NCI-H510A (cell line): ENCODE data around the gene DCAF8.

Source experiments
- DNase-seq: peaks from one replicate; lab custom pipeline; 2025; lab: John Stamatoyannopoulos, UW

DCAF8 gene

DNA sequence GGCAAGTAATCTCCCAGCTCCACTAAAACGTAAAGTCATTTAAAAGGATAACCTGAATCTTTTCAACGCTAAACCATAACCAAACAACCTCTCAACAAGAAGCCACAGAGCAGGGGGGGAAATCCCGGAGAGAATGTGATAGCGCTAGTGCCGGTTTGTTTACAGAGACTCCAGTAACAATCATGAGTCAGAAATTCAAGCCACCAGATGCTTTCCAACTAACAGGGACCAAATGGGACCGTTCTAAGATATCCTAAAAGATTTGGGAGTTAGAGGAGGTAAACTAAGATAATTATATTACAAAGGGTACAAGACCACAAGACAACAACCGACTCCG, 825 bp downstream of the DCAF8 start:
- DNase-seq = peak; percentile 43

DNA sequence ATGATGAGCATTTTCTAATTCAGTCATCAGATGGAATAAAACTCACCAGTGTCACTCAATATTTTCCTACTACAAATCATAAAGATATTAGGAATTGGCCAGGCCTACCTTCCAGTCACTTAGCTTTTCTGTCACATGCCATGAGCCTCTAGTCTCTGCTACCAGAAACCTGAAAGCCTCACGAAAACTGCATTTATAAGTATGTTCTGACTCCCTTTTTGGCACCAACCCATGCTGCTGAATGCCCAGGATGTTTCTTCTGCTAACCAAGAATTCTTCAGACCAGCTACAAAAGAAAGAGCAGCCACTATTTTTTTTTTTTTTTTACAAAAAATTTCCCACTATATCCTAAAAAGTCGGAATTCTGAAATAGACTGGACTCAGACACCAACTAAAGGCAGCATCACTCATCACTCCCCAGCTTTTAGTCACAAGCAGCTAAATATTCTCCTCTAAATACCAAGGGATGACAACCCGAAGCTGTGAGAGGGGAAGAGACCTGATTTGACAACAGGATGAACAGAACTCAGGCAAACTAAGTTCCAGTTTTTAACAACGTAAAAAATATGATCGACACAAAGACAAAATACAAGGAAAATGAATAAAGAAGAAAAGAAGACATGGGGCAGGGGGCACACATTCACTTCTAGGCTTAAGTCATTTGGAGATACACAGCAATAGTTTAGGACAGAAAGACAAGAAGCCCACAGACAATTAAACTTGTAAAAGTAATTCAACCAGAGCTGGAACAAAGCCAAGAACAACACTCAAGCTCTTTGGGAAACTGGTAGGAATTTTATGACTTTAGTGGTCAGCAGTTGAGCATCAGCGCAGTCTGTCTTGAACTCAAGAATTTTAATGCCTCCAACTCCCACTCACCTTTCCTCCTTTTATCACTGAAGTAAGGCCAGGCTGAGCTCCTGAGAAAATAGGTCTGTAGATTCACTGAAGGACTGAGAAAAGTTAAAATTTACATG, 1.7 kb downstream of the DCAF8 start:
- peak; percentile 26 for DNase-seq

DNA sequence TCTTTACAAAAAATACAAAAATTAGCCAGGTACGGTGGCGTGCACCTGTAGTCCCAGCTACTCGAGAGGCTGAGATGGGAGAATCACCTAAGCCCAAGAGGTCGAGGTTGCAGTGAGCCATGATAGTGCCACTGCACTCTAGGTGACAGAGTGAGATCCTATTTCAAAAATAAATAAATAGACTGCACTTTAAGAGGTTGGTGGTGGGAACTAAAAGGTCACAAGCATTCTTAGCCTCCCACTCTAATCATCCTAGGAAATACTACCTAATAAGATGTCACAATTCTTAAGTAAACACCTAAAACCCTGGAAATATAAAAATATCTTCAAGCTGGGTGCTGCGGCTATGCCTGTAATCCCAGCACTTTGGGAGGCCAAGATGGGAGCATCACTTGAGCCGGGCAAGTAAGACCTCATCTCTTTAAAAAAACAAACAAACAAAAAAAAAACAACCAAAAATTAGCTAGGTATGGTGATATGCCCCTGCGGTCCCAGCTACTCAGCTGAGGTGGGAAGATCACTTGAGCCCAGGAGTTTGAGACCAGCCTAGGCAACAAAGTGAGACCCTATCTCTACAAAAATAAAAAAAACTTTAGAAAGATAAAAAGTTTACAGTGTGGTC, 4.1 kb downstream of the DCAF8 start:
- DNase-seq = no peak

DNA sequence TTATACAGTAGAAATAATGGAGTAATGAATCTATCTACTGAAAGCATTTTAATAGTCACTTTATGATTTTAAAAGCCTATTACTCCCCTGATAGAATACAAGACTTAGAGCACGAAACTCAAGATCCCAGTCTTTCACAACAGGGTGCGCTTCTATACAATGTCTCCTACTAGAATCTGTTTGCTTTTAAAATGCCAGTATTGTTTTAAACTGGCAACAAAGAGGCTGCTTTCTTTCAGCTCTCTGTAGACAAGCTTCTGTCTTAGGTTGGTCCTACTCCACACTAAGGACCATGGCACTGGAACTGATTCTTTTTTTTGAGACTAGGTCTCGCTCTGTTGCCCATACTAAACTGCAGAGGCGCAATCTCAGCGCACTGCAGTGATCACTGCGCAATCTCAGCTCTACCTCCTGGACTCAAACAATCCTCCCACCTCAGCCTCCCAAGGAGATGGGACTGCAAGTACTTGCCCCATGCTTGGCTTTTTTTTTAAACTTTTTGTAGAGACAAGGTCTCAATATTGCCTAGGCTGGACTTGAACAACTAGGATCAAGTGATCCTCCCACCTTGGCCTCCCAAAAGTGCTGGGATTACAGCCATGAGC, 4.8 kb downstream of the DCAF8 start:
- DNase-seq = no peak

DNA sequence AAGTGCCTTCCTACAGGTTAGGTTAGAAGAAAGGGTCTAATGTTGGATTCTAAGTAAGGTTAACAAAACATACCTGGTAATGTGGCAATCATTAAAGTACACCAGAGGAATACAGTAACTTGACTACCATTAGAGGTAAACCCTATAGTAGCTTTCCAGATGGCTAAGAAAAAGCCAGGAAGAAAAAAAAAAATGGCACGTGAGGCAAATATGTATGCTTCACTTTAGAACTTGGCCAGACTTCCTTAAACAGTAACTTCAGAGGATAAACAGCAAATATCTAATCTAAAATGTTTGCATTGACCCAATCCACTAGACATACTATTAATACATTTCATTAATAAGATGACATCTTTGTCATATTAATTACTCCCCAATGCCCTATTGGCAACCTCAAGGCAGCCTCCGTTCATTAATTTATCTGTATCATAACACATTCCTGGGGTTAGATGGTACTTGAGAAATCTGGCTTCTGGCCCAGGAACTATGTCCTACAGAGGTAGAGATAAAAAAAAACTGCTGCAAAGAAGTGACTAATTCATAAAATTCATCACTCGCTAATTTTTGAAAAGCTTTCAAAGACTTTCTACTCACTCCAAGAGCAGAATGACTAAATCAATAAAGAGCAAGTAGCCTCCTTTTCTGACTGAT, 5.8 kb downstream of the DCAF8 start:
- no peak for DNase-seq

DNA sequence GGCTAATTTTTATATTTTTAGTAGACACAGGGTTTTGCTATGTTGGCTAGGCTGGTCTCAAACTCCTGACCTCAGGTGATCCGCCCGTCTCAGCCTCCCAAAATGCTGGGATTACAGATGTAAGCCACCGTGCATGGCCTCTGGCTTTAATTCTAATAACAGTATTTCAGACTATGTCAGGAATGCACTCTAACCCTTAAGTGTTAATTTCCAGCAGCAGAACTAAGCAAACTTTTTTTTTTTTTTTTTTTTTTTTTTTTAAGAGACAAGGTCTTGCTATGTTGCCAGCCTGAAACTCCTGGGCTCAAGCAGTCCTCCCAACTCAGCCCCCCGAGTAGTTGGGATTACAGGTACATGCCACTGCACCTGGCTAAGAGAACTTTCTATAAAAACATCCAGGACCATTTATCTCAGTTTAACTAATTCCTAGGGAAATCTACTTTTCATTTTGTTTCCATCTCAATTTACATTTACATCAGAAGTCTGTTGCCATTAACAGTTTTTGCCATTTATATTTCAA, 6.5 kb downstream of the DCAF8 start:
- no peak for DNase-seq

DNA sequence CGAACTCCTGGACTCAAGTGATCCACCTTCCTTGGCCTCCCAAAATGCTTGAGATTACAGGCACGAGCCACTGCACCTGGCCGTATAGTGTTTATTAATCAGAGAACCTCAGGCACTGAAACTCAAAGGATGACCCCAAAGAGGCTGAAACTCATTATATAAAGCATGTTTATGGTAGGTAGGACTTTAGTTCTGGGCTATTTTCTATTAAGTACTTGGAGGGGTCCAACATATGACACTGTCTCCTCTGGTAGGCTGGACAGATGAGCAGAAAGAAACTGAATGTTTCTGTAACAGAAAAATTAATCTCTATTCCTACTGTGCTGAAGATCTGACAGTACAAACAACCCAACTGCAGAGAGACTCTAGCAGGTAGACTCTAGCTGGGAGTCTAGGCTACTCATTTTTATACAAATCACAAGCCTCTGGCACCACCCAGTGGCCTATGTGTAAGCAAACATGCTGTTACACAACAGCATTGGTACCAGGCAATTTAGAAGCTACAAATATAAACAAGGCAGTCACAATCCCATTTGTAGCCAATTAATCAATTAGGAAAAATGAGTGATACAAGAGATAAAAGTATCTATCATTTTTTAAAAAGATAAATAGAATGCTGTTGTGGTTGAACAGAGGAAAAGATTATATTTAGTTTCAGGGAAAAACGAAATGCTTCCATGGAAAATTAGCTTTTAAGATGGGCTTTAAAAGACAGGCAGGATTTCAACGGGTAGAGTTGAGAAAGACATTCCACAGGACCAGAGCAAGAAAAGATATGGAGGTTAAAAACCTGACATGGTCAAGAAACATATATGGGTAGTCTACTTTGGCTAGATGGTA, 10.4 kb downstream of the DCAF8 start:
- peak; percentile 43 for DNase-seq

DNA sequence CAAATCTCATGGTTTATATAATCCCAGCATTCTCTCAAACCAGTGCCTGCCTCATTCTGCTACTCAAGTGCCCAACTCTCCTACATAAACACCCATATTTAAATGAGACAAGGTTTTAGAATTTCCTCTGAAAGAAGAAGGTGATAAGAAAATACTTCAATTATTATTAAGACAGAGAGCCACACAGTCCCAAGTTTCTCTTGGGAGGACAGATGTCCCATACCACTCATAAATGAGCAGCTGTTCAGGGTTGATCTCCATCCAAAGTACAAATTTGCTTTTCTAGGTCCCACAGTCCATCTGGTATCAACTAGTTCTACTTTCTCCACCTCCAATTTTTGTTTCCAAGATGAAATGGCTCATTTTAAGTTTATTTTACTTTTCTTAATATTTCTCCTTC, 11.3 kb downstream of the DCAF8 start:
- DNase-seq = no peak

DNA sequence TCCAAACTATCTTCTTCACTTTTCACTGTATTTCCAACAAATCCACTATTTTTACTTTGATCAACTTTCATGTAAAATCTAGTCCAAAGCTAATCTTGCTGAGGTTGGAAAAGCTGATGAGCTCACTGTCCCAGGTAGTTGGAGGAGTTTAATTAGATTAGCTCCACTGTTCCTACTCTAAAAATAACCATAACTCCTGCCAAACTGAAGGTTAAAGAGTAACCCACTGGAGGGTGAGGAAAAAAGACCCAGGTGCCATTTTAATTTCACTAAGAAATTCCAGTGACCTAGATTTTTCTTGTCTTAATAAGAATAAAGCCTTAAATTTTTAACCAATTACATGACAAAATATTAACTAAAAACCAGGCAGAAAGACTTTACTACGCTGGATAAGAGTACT, 15.3 kb downstream of the DCAF8 start:
- no peak for DNase-seq

DNA sequence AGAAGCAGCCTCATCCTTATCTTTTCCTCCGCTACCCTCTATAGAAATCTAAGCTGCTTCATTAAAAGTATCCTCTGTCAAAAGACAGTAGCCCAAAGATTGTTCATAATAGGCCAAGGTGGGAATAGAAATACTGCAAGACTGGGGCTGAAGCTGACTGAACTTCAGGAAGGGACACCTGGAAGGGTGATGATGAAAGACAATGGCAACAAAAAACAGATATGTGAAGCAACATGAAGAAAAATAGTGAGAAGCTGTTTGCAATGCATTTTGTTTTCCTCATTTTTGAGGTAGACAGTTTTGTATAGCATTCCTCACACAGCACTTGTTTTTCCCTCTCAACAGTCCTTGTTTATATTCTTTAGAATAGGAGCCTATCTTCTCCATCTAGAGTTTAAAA, 16.9 kb downstream of the DCAF8 start:
- DNase-seq = no peak

DNA sequence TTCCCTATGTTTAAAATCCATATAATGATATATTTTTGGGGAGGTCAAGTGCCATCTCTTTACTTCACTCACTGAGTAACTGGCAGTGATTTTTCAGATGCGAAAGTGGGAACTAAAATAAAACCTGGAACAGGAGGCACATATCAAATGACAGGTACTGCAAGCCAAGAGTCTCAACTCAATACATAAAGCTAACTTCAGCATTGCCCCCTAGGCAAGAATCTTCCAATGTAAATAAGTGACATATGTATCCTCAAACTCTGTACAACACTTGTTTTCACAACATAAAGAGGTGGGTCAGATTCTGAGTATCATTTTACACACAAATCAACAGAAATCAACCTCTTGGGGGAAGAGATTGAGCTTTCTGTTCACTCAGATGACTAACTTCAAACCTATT, 18.1 kb downstream of the DCAF8 start:
- no peak for DNase-seq

DNA sequence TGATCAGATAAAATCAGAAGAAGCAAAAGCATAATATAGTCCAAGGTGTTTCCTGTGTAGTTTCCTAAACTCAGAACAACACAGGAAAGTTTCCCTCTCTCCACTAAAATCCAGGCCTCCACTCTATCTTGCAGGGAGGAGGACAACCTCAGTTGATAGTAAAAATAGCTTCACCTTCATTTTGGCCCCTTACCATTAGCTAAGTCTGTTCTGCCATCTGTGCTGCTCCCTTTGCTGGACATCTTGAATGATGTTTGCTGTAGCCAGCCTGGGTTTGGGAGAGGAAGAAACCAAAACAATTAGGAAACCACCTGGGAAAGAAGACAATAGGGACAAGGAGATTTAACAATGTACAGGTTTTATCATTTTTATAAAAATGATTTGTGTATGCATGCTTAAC, 18.6 kb downstream of the DCAF8 start:
- DNase-seq = no peak

DNA sequence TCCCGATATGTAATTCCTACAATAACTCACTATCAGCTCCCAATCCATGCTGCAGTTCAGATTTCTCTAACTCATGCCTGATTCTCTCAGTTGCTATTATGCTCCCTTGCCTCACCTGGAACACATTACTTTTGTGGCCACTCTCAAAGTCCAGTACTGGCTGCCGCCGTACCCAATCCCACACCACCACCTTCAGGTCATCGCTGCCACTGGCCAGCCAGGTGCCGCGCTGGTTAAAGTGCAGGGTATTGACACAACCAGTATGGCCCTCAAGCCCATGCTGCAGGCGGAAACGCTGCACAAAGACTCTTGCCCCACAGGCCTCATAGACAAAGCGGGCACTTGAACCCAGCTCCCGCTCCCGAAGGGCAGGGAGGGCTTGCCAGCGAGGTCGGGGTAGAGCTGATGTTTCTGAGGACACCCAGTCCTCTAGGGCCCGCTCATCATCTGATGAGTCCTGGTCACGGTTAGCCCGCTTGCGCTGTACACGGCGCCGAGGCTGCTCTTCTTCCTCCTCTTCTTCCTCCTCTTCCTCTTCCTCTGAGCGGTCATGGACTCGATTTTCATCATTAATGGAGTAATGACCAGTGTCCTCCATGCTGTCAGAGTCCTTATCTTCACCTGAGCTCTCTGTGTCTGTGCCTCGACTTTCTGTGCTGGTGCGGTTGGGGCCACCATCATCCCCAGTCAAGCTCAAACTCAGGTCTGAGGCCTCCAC, 22.6 kb downstream of the DCAF8 start:
- no peak for DNase-seq

DNA sequence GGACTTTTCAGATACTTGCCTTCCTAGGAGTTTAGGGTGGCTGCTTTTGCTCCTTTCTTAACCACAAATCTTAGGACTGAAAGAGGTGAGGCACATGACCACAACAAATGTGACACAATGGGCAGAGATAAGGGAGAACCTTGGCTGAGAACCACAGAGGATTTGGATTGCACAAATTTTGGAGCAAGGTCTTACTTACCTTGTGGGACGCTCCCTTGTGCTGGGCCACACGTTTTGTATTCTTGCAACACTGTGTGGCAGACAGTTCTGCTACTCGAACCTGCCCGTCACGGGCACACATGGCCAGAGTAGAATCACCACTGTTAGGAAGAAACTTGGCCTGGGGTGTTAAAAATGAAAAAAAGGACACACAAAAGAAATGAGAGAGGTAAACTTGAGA, 23.9 kb downstream of the DCAF8 start:
- no peak for DNase-seq

DNA sequence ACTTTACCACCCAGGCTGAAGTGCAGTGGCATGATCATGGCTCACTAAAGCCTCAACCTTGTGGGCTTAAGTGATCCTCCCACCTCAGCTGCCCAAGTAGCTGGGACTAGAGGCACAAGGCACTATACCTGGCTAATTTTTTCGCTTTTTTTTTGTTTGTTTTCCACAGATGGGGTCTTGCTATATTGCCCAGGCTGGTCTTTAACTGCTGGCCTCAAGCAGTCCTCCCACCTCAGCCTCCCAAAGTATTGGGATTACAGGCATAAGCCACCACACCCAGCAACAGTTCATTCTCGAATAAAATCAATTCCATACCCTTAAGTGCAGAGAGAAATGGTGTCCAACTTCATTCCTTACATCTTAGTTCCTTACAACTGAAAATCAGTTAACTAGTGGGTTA, 24.8 kb downstream of the DCAF8 start:
- no peak for DNase-seq

DNA sequence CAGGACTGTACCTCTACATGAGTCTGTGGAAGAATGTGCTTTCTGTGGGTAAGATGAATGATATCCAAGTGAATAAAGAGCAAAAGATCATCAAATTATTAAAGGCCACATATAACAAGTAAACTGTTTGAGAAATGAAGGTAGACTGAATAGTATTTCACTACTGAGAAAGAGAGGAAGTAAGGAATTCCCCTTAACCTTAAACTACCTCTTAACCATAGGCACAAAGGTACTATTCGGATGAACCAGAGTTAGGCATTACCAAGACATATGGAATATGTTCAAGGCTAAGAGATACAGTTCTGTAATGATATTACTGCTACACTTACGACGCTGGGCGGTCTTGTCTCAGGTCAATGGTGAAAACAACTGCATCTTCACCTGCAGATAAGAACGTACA, 25.5 kb downstream of the DCAF8 start:
- DNase-seq = no peak

DNA sequence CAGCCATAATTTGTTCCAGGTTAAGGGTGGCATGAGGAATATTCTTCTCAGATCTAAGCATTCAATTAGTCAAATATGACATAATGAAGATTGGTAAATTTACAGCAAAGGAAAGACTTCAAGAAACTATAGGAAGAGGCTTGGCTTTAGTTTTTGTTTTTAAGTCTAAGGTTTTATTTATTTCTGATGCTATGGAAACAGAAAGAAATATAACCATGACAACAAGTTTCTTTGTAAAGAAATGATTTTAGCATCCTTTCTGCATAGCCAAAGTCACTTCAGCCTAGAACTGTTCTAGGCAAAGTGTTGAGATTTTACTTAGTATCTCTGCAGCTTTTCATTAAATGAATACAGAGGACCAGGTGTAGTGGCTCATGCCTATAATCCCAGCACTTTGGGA, 29.4 kb downstream of the DCAF8 start:
- DNase-seq = no peak

DNA sequence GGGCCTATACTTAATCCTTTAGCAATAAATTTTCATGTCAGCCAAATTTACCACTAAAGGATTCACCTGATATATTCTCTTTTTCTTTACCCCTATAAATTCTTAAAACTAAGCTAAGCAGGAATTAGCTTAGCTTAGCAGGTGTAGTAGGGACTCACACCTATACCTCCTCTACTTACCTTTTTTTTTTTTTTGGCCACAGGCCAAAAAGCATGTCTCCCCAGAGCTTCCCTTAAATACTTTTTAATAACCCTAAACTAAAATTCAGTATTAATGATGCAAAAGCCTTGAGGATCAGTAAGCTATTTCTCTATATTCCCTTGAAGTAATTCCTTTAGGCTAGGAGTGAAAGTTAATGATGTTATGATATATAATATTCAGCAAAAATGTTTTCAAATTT, 33.9 kb downstream of the DCAF8 start:
- DNase-seq = no peak

DNA sequence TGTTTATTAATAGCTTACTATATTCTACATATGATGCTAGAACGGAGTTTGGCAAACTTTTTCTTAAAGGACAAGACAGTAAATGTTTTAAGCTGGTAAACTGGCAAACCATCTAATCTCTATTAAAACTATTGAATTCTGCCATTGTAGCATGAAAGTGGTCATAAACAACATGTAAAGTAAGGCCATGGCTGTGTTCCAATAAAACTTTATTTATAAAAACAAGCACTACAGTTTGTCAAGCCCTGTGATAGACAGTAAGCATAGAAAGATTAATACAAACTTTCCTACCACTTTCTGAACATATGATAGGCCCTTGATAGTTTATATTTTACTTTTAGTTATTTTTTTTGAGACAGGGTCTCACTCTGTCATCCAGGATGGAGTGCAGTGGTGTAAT, 34.8 kb downstream of the DCAF8 start:
- no peak for DNase-seq

DNA sequence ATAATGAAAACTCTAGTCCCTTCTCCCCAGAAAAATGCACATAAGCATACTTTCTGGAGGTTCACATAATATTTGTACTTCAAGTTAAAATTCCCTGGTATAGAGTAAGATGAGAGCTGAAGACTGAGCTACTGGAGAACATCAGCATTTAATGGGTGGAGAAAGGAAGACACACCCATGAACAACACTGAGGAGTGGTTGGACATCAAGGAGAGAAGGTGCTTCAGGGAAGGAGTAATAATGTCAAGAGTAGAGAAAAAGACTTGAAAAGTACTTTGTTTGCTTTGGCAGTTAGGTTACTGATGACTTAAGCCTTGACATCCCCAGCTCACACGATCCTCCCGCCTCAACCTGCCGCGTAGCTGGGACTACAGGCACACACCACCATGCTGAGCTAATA, 35.3 kb downstream of the DCAF8 start:
- no peak for DNase-seq

DNA sequence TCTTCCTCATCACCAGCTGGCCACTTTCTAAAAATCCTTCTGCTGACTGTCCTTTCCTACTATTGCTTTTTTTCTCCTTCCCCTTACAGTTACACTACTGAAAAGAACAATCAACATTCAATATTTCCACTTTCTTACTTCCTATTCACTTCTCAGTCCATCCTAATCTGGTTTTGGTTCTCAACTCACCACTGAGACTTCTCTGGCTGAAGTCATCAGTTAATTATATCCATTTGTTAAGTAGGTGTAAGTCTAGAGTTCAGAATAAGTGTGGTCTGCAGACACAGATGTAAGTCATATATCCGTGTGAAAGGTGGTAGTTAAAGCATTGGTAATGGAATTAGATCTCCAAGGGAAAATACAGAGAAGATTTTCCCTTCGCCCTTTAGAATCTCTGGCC, 35.7 kb downstream of the DCAF8 start:
- no peak for DNase-seq
